Left renal pelvis (tissue), 4 donors: ENCODE data around the gene ZNF488. TPM values are rescaled to one million over a fixed set of nuclear protein-coding genes. Genes with fewer than 3 reads are reported as not detected.
A peak's percentile ranks its signal among the peaks of the same experiment; 100 is the strongest.

Experiments used
- DNase-seq, 4 donors: peaks; one replicate each; pipeline ENCODE4 v3.0.0-alpha.2; 2013; ENCODE audit warnings: low read depth in 4 of 4, low spot score in 3 of 4
- polyA plus RNA-seq, 4 donors: library from polyadenylated mRNA; unstranded; fragments of 120-200 nt; gene quantifications; one replicate each; pipeline ENCODE4 v1.2.1, GENCODE V29; 2013; ENCODE audit not compliant: insufficient read length in 4 of 4

ZNF488 gene
- polyA plus RNA-seq, 4 donors: 1.1 to 5.5 (median 4.4) TPM

- DNase-seq: no peak
Observed at GRCh38 chr10:47350671-47351640, 33.1 kb downstream of the ZNF488 start.

- no peak for DNase-seq
Observed at GRCh38 chr10:47349941-47350371, 34.1 kb downstream of the ZNF488 start.

DNA sequence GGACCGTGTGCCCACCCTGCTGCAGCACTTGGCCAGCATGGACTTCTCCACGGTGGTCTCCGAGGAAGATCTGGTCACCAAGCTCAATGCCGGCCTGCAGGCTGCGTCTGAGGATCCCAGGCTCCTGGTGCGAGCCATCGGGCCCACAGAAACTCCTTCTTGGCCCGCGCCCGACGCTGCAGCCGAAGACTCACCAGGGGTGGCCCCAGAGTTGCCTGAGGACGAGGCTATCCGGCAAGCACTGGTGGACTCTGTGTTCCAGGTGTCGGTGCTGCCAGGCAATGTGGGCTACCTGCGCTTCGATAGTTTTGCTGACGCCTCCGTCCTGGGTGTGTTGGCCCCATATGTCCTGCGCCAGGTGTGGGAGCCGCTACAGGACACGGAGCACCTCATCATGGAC is 34.6 kb downstream of the ZNF488 start:
- no peak for DNase-seq

DNA sequence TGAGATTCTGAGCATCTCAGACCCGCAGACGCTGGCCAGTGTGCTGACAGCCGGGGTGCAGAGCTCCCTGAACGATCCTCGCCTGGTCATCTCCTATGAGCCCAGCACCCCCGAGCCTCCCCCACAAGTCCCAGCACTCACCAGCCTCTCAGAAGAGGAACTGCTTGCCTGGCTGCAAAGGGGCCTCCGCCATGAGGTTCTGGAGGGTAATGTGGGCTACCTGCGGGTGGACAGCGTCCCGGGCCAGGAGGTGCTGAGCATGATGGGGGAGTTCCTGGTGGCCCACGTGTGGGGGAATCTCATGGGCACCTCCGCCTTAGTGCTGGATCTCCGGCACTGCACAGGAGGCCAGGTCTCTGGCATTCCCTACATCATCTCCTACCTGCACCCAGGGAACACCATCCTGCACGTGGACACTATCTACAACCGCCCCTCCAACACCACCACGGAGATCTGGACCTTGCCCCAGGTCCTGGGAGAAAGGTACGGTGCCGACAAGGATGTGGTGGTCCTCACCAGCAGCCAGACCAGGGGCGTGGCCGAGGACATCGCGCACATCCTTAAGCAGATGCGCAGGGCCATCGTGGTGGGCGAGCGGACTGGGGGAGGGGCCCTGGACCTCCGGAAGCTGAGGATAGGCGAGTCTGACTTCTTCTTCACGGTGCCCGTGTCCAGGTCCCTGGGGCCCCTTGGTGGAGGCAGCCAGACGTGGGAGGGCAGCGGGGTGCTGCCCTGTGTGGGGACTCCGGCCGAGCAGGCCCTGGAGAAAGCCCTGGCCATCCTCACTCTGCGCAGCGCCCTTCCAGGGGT is 35.2 kb downstream of the ZNF488 start:
- no peak for DNase-seq

DNA sequence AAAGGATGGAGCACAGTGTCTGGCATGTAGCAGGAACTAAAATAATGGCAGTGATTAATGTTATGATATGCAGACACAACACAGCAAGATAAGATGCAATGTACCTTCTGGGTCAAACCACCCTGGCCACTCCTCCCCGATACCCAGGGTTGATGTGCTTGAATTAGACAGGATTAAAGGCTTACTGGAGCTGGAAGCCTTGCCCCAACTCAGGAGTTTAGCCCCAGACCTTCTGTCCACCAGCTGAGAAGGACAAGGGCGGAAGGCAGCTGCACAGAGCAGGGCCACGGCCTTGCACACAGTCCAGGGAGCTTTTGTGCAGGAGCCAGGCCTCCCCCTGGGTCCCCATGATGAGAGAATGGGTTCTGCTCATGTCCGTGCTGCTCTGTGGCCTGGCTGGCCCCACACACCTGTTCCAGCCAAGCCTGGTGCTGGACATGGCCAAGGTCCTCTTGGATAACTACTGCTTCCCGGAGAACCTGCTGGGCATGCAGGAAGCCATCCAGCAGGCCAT is 35.9 kb downstream of the ZNF488 start, which contains the start of gene RBP3:
Gene RBP3, plus strand, starts transcription at position 226 of the 514 bp plus-strand sequence. Its CDS starts 122 bp downstream, at position 348.
- no peak for DNase-seq

GRCh38 chr10:47347303-47347675 is 36.8 kb downstream of the ZNF488 start:
- DNase-seq: no peak

- DNase-seq: no peak
Observed at GRCh38 chr10:47346581-47347302, 37.4 kb downstream of the ZNF488 start.

GRCh38 chr10:47344996-47345870 is 38.9 kb downstream of the ZNF488 start:
- DNase-seq: no peak

DNA sequence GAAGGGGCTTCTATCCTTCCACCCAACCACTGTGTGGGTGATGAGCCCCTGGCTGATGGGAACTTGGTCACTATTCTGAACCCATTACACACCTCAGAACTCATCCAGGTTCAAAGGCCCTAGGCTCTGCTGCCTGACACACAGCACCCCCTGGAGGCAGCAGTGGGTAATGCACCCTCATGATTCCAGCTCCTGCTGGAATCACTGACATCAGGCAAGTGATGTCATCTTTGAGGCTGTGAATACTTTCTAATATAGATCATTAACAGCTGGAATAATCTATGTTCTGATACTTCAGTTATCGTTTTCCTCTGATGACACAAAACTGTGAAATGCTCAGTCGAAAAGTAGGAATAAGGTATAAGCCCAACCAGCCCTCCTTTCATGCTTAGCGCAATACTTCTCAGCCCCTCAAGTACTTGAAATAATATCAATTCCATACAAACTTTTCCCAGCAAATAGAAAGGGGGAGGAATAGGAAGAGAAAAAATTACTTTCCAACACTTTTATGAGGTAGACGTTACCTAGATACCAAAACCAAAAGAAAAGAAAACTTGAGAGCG is 43.4 kb downstream of the ZNF488 start:
- DNase-seq: peak; percentile 14 to 22 (median 20)

GRCh38 chr10:47339759-47340607 is 44.1 kb downstream of the ZNF488 start:
- no peak for DNase-seq

GRCh38 chr10:47339186-47339735 is 44.8 kb downstream of the ZNF488 start:
- DNase-seq: no peak

- DNase-seq: no peak
Observed at GRCh38 chr10:47337310-47337709, 46.8 kb downstream of the ZNF488 start.

- DNase-seq: no peak
Observed at GRCh38 chr10:47336387-47337134, 47.5 kb downstream of the ZNF488 start.

DNA sequence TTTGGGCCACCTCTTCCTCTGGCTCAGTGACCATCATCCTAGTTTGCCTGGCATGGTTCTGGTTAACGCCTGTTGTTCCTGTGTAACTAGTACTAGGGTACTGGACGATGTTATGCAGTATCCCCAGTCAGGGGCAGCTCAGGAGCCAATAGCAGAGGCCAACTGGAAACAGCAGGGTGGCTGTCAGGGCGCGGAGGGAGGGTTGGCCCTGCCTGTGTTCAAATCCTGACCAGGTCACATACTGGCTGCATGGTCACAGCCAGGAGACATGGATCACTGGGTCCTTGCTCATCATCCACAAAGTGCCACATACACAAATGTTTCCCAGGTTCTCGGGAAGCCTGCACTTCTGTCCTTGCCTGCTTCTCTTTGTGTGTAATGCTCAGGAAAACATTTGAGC is 48.2 kb downstream of the ZNF488 start:
- DNase-seq: no peak

- no peak for DNase-seq
Observed at GRCh38 chr10:47334466-47335295, 49.4 kb downstream of the ZNF488 start.

GRCh38 chr10:47333532-47333931 is 50.6 kb downstream of the ZNF488 start:
- no peak for DNase-seq
